ENCODE data around the gene GPRC5A.

Gene GPRC5A

GRCh38 chr12:12908711-12909110 lies 17.3 kb downstream of the GPRC5A start:
- H2BK15ac ChIP-seq (replicated peaks; ENCODE audit: low read depth), result no peak overlapping the region
- no peak overlapping the region for H3K9ac ChIP-seq (ENCODE audit: low read length)
- no peaks in the 10 kb centered on the region for H3K4me1 ChIP-seq (ENCODE audit: control insufficient read depth, low read depth, low read length)
- DNase-seq, result no peak
- H3K4ac ChIP-seq (ENCODE audit: low read depth, low read length), result no peak overlapping the region
- no peak overlapping the region for H2BK120ac ChIP-seq (ENCODE audit: low read depth, low read length)
- WGBS (ENCODE audit: extremely low coverage, insufficient coverage, low lambda C conversion rate), result no CpG with 5 or more reads among the region's 12 CpGs
- no peak overlapping the region for H3K23ac ChIP-seq (ENCODE audit: low read length)
- H3K27me3 ChIP-seq (ENCODE audit: insufficient read depth, low read length, poor library complexity), result no peaks in the 10 kb centered on the region
- no peak overlapping the region for H3K18ac ChIP-seq (ENCODE audit: low read length)
- H4K5ac ChIP-seq (ENCODE audit: low read length), result no peak overlapping the region
- no peaks in the 10 kb centered on the region for H3K36me3 ChIP-seq (ENCODE audit: control insufficient read depth, insufficient read depth, low read length)
- H4K8ac ChIP-seq (ENCODE audit: low read depth, low read length), result no peak overlapping the region
- H2BK5ac ChIP-seq (ENCODE audit: low read length), result no peak overlapping the region
- H3K79me2 ChIP-seq (ENCODE audit: control insufficient read depth, insufficient read depth, low read length), result no peaks in the 10 kb centered on the region
- H3K79me1 ChIP-seq (ENCODE audit: low read length), result no peaks in the 10 kb centered on the region
- H2AK5ac ChIP-seq (ENCODE audit: low read length), result no peak overlapping the region
- H3K56ac ChIP-seq (ENCODE audit: low read length), result no peak overlapping the region
- H3K4me2 ChIP-seq (ENCODE audit: low read length), result no peak overlapping the region
- H3K4me3 ChIP-seq (ENCODE audit: low read length), result no peak overlapping the region
- no peak overlapping the region for H3K27ac ChIP-seq (ENCODE audit: low read depth, low read length)

GRCh38 chr12:12909228-12909994 lies 18.0 kb downstream of the GPRC5A start:
- DNase-seq, result no peak
- no peak overlapping the region for H3K4me3 ChIP-seq (ENCODE audit: low read length)
- no peak overlapping the region for H4K5ac ChIP-seq (ENCODE audit: low read length)
- no peaks in the 10 kb centered on the region for H3K27me3 ChIP-seq (ENCODE audit: insufficient read depth, low read length, poor library complexity)
- H3K27ac ChIP-seq (ENCODE audit: low read depth, low read length), result no peak overlapping the region
- H3K23ac ChIP-seq (ENCODE audit: low read length), result no peak overlapping the region
- WGBS (ENCODE audit: extremely low coverage, insufficient coverage, low lambda C conversion rate), result no CpG with 5 or more reads among the region's 4 CpGs
- H2AK5ac ChIP-seq (ENCODE audit: low read length), result no peak overlapping the region
- H4K8ac ChIP-seq (ENCODE audit: low read depth, low read length), result no peak overlapping the region
- H2BK15ac ChIP-seq (replicated peaks; ENCODE audit: low read depth), result no peak overlapping the region
- H3K4me2 ChIP-seq (ENCODE audit: low read length), result no peak overlapping the region
- H3K18ac ChIP-seq (ENCODE audit: low read length), result no peak overlapping the region
- H3K79me2 ChIP-seq (ENCODE audit: control insufficient read depth, insufficient read depth, low read length), result no peaks in the 10 kb centered on the region
- no peak overlapping the region for H2BK5ac ChIP-seq (ENCODE audit: low read length)
- H3K4me1 ChIP-seq (ENCODE audit: control insufficient read depth, low read depth, low read length), result no peaks in the 10 kb centered on the region
- H3K9ac ChIP-seq (ENCODE audit: low read length), result no peak overlapping the region
- no peaks in the 10 kb centered on the region for H3K79me1 ChIP-seq (ENCODE audit: low read length)
- no peaks in the 10 kb centered on the region for H3K36me3 ChIP-seq (ENCODE audit: control insufficient read depth, insufficient read depth, low read length)
- no peak overlapping the region for H3K4ac ChIP-seq (ENCODE audit: low read depth, low read length)
- H2BK120ac ChIP-seq (ENCODE audit: low read depth, low read length), result no peak overlapping the region
- H3K56ac ChIP-seq (ENCODE audit: low read length), result no peak overlapping the region

- H3K56ac ChIP-seq (ENCODE audit: low read length), result no peak overlapping the region
- WGBS (ENCODE audit: extremely low coverage, insufficient coverage, low lambda C conversion rate), result no CpG with 5 or more reads among the region's 4 CpGs
- no peaks in the 10 kb centered on the region for H3K27me3 ChIP-seq (ENCODE audit: insufficient read depth, low read length, poor library complexity)
- H3K4me1 ChIP-seq (ENCODE audit: control insufficient read depth, low read depth, low read length), result no peaks in the 10 kb centered on the region
- H3K18ac ChIP-seq (ENCODE audit: low read length), result no peak overlapping the region
- H4K5ac ChIP-seq (ENCODE audit: low read length), result no peak overlapping the region
- DNase-seq, result no peak
- no peak overlapping the region for H3K9ac ChIP-seq (ENCODE audit: low read length)
- H4K8ac ChIP-seq (ENCODE audit: low read depth, low read length), result no peak overlapping the region
- no peak overlapping the region for H2BK15ac ChIP-seq (replicated peaks; ENCODE audit: low read depth)
- H3K23ac ChIP-seq (ENCODE audit: low read length), result no peak overlapping the region
- H3K79me2 ChIP-seq (ENCODE audit: control insufficient read depth, insufficient read depth, low read length), result no peaks in the 10 kb centered on the region
- no peak overlapping the region for H3K27ac ChIP-seq (ENCODE audit: low read depth, low read length)
- H2AK5ac ChIP-seq (ENCODE audit: low read length), result no peak overlapping the region
- H3K36me3 ChIP-seq (ENCODE audit: control insufficient read depth, insufficient read depth, low read length), result no peaks in the 10 kb centered on the region
- no peaks in the 10 kb centered on the region for H3K79me1 ChIP-seq (ENCODE audit: low read length)
- H2BK5ac ChIP-seq (ENCODE audit: low read length), result no peak overlapping the region
- H3K4ac ChIP-seq (ENCODE audit: low read depth, low read length), result no peak overlapping the region
- no peak overlapping the region for H3K4me3 ChIP-seq (ENCODE audit: low read length)
- no peak overlapping the region for H2BK120ac ChIP-seq (ENCODE audit: low read depth, low read length)
- H3K4me2 ChIP-seq (ENCODE audit: low read length), result no peak overlapping the region
Observed at GRCh38 chr12:12909995-12910420, 18.6 kb downstream of the GPRC5A start.

GRCh38 chr12:12912711-12913110 lies 21.3 kb downstream of the GPRC5A start:
- no CpG with 5 or more reads among the region's 5 CpGs for WGBS (ENCODE audit: extremely low coverage, insufficient coverage, low lambda C conversion rate)
- Histone ChIP-seq H2AK5ac (ENCODE audit: low read length) (no peak overlapping the region), H4K8ac (ENCODE audit: low read depth, low read length) (no peak overlapping the region), H3K36me3 (ENCODE audit: control insufficient read depth, insufficient read depth, low read length) (no peaks in the 10 kb centered on the region), H3K18ac (ENCODE audit: low read length) (no peak overlapping the region), H3K4me1 (ENCODE audit: control insufficient read depth, low read depth, low read length) (no peaks in the 10 kb centered on the region), H2BK5ac (ENCODE audit: low read length) (no peak overlapping the region), H4K5ac (ENCODE audit: low read length) (no peak overlapping the region), H3K56ac (ENCODE audit: low read length) (no peak overlapping the region), H2BK120ac (ENCODE audit: low read depth, low read length) (no peak overlapping the region), H3K4me3 (ENCODE audit: low read length) (no peak overlapping the region), H3K27ac (ENCODE audit: low read depth, low read length) (no peak overlapping the region), H3K23ac (ENCODE audit: low read length) (no peak overlapping the region), H3K27me3 (ENCODE audit: insufficient read depth, low read length, poor library complexity) (no peaks in the 10 kb centered on the region), H2BK15ac (replicated peaks; ENCODE audit: low read depth) (no peak overlapping the region), H3K9ac (ENCODE audit: low read length) (no peak overlapping the region), H3K79me2 (ENCODE audit: control insufficient read depth, insufficient read depth, low read length) (no peaks in the 10 kb centered on the region), H3K79me1 (ENCODE audit: low read length) (no peaks in the 10 kb centered on the region), H3K4ac (ENCODE audit: low read depth, low read length) (no peak overlapping the region), H3K4me2 (ENCODE audit: low read length) (no peak overlapping the region)
- no peak for DNase-seq

- H3K36me3 ChIP-seq (ENCODE audit: control insufficient read depth, insufficient read depth, low read length), result no peaks in the 10 kb centered on the region
- H3K4me1 ChIP-seq (ENCODE audit: control insufficient read depth, low read depth, low read length), result no peaks in the 10 kb centered on the region
- no peak overlapping the region for H3K4me2 ChIP-seq (ENCODE audit: low read length)
- no peak overlapping the region for H4K5ac ChIP-seq (ENCODE audit: low read length)
- H3K4ac ChIP-seq (ENCODE audit: low read depth, low read length), result no peak overlapping the region
- WGBS (ENCODE audit: extremely low coverage, insufficient coverage, low lambda C conversion rate), result no CpG with 5 or more reads among the region's 10 CpGs
- H3K27me3 ChIP-seq (ENCODE audit: insufficient read depth, low read length, poor library complexity), result no peaks in the 10 kb centered on the region
- no peak overlapping the region for H3K27ac ChIP-seq (ENCODE audit: low read depth, low read length)
- no peak overlapping the region for H4K8ac ChIP-seq (ENCODE audit: low read depth, low read length)
- H3K4me3 ChIP-seq (ENCODE audit: low read length), result no peak overlapping the region
- no peak overlapping the region for H3K56ac ChIP-seq (ENCODE audit: low read length)
- no peaks in the 10 kb centered on the region for H3K79me2 ChIP-seq (ENCODE audit: control insufficient read depth, insufficient read depth, low read length)
- no peak overlapping the region for H2AK5ac ChIP-seq (ENCODE audit: low read length)
- H3K79me1 ChIP-seq (ENCODE audit: low read length), result no peaks in the 10 kb centered on the region
- no peak overlapping the region for H2BK15ac ChIP-seq (replicated peaks; ENCODE audit: low read depth)
- no peak overlapping the region for H3K9ac ChIP-seq (ENCODE audit: low read length)
- no peak overlapping the region for H3K23ac ChIP-seq (ENCODE audit: low read length)
- peak; percentile 73 for DNase-seq
- no peak overlapping the region for H3K18ac ChIP-seq (ENCODE audit: low read length)
- no peak overlapping the region for H2BK120ac ChIP-seq (ENCODE audit: low read depth, low read length)
- no peak overlapping the region for H2BK5ac ChIP-seq (ENCODE audit: low read length)
Observed at GRCh38 chr12:12915656-12916055, 24.3 kb downstream of the GPRC5A start.

All from mesendoderm (in vitro differentiated cells).